ENCODE data around the gene BOLA3.

- TF ChIP-seq POLR2AphosphoS5 (IDR thresholded peaks at IDR 0.05; ENCODE audit: low read depth, low read length), result no peak
- peak; percentile 29 for TF ChIP-seq POLR2A (IDR thresholded peaks at IDR 0.05; ENCODE audit: low read depth, low read length)
- TF ChIP-seq SPI1 (IDR thresholded peaks at IDR 0.05; ENCODE audit: low read depth, low read length), result no peak
- TF ChIP-seq TAF1 (IDR thresholded peaks at IDR 0.05; ENCODE audit: low read depth, low read length), result no peak
- no peak for TF ChIP-seq PAX5 (IDR thresholded peaks at IDR 0.05; ENCODE audit: insufficient read depth, low read length, severe bottlenecking)
- TF ChIP-seq POU2F2 (IDR thresholded peaks at IDR 0.05; ENCODE audit: low read depth, low read length), result no peak
Observed at GRCh38 chr2:74110537-74110936, 37.2 kb downstream of the BOLA3 start.
